OCI-LY7 (cell line): ENCODE results near the gene ZYG11A.

Experiments
- EZH2phosphoT487 ChIP-seq: fragments of 200-600 bp; sonication (generic); IDR thresholded peaks from 2 replicates; pipeline ENCODE4 v1.6.1; 2018; ENCODE audit warnings: low read depth, borderline replicate concordance, mild to moderate bottlenecking, mixed run types, antibody characterized with exemption, low read length, moderate library complexity, mixed read lengths
- TF ChIP-seq, protein P1 (sequence below): fragments of 200-600 bp; sonication (generic); conservative IDR thresholded peaks from 2 replicates; pipeline ENCODE4 v1.5.1; 2014; ENCODE audit warnings: mild to moderate bottlenecking, antibody characterized with exemption, low read length, moderate library complexity, mixed read lengths

DNA sequence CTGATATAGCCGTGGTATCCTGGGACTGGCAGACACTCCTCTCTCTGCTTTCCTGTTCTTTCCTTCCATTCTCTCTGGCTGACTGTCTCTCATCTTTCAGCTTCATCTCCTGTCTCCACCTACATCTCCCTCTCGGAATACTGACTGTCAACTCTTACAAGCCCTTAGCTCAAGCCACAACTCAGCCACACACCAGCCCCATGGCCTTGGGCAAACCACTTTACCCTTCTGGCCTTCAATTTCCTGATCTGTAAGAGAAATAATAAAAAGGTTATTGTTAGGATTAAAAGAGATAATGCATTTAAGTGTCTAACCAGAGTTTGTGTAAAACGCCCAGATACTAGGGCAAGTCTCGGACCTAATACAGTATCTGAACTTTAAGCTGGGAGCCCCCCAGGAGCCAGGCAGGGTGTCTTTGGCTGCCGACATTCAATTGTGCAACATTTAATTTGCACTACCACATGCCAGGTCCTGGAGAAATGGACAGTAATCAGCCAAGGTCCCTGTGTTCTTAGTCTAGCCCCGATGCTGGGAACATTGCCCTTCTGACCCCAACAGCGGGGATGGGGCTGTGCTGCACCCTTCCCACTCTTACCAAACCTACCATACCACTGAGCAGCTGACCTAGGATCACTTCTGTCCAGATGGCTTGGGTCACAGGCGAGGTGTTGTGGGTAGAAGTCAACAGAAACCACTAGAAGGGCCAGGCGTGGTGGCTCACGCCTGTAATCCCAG is 73.8 kb downstream of the ZYG11A start:
- TF ChIP-seq, protein P1, sequence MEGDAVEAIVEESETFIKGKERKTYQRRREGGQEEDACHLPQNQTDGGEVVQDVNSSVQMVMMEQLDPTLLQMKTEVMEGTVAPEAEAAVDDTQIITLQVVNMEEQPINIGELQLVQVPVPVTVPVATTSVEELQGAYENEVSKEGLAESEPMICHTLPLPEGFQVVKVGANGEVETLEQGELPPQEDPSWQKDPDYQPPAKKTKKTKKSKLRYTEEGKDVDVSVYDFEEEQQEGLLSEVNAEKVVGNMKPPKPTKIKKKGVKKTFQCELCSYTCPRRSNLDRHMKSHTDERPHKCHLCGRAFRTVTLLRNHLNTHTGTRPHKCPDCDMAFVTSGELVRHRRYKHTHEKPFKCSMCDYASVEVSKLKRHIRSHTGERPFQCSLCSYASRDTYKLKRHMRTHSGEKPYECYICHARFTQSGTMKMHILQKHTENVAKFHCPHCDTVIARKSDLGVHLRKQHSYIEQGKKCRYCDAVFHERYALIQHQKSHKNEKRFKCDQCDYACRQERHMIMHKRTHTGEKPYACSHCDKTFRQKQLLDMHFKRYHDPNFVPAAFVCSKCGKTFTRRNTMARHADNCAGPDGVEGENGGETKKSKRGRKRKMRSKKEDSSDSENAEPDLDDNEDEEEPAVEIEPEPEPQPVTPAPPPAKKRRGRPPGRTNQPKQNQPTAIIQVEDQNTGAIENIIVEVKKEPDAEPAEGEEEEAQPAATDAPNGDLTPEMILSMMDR = no peak
- no peak for TF ChIP-seq EZH2phosphoT487
